DMS114 treated with DMSO at 0.1 percent for 48 hours (cell line): Measurements from ENCODE around the gene FAM162B.
A peak's percentile ranks its signal among the peaks of the same experiment; 100 is the strongest.
"Not testable (repeated sequence)": the region's sequence is repeated elsewhere in the genome, so short reads cannot be mapped to it uniquely, and the experiment has no call there.

Experiments
- DNase-seq: peaks from one replicate; lab custom pipeline; 2025; ENCODE audit not compliant: unreplicated experiment; lab: John Stamatoyannopoulos, UW

FAM162B gene

GRCh38 chr6:116764961-116765841 lies at the start of gene FAM162B:
Gene FAM162B, minus strand, starts transcription at chr6:116765719. Its CDS starts 143 bp downstream, at chr6:116765576.
- no peak for DNase-seq

DNA sequence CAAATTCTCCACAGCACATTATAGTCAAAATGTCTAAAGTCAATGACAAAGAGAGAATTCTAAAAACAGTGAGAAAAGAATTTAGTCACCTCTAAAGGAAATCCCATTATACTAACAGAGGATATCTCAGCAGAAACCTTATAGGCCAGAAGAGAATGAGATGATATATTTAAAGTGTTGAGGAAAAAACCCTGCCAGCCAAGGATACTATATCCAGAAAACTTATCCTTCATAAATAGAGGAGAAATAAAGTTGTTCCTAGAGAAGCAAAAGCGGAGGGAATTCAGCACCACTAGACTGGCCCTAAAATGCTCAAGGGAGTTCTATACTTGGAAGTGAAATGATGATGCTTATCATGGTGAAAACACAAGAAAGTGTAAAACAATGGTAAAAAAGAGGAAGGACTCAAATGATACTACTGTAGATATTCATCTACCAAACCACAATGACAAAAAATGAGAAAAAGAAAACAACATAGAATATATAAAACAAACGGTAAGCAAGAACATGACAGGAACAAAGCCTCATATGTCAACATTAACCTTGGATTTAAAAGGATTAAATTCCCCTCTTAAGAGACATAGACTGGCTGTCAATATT lies 46.6 kb upstream of the FAM162B start:
- no peak for DNase-seq

GRCh38 chr6:116801971-116802370 lies 36.5 kb upstream of the FAM162B start:
- no peak for DNase-seq

DNA sequence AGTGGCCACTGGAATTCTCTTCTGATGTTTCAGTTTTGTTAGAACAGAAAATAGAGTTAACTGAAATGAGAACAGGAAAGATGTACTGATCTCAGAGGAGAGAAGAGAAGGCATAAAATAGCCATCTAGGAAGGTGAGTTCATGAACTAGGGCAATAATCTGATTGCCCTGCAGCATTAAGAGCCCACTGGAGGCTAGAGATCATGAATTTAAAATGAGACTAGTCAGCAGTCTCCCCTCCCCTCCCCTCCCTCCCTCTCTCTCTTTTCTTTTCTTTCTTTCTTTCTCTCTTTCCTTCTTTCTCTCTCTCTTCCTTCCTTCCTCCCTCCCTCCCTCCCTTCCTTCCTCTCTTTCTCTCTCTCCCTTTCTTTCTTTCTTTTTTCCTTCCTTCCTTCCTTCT lies 34.4 kb upstream of the FAM162B start:
- DNase-seq: no peak

GRCh38 chr6:116797585-116797984 lies 32.1 kb upstream of the FAM162B start:
- no peak for DNase-seq

GRCh38 chr6:116793224-116793623 lies 27.7 kb upstream of the FAM162B start:
- no peak for DNase-seq

GRCh38 chr6:116783852-116784251 lies 18.3 kb upstream of the FAM162B start:
- no peak for DNase-seq

- peak; percentile 81 for DNase-seq
Measured at GRCh38 chr6:116779573-116780164, 14.2 kb upstream of the FAM162B start.

DNA sequence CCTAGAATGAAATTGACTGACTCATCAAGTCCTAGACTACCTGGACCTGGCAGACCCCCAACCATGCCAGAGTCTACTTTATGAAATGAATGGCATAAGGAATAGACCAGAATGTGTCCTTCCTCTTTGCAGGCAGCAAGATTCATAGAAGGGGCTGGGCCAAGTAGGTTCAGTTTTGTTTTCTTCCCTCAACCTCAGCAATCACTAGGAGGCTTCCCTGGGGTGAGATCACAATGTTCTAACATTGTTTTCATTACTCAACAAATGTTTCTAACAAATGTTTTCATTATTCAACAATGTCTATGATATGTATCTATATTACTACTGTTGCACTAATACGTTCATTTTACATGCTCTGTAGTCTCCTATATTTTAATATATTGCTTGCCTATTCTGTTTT lies 8.4 kb upstream of the FAM162B start:
- no peak for DNase-seq

DNA sequence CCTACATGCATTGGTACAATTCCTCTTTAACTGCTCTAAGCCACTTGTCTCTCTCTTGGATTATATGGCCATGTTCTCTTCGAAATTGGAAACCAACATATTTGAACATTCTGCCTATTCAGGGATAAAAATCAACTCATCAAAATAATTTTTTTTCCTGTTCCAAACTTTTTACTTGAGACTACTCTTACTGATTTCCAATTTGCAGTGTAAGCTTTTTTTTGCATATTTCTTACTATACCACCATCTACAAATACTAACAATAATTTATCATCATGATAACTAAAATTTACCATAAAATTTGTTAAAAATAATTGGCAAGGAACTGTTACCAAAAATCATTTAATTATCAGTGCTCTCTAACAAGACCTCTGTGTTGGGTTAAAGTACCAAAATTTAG lies 6.9 kb upstream of the FAM162B start:
- no peak for DNase-seq

- DNase-seq: no peak
Measured at GRCh38 chr6:116767715-116768114, 2.2 kb upstream of the FAM162B start.

DNA sequence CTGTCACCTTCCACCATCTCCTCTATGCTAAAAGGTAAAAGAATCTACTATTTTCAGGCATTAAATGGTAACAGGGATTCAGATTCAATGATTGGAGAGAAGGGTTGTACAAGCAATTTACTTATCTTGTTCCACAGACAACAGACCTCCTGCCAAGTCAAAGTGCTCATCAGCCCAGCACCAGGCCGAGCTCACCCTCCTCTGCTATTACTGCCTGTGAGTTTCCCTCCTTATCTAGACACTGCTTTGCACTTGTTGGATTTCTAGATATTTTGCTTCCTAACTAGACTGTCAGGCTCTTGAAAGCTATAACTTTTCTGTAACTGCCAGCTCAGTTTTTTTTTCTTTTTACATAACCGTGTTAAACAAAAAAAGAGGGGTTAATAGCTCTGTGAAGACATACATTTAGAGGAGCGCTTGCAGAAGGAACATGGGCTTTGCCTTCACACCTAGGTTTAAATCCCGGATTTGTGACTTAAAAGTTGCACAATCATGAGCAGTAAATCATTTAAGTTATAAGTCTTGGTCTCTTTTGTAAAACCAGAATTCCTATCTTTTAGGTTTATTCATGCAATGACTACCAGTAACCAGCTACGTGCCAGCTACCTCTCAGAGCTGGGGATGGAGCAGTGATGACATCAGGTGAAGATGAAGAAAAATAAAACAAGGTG lies 1.1 kb upstream of the FAM162B start:
- no peak for DNase-seq

- no peak for DNase-seq
Measured at GRCh38 chr6:116764629-116764960, 924 bp downstream of the FAM162B start.

GRCh38 chr6:116763906-116764628 lies 1.5 kb downstream of the FAM162B start:
- DNase-seq: no peak

DNA sequence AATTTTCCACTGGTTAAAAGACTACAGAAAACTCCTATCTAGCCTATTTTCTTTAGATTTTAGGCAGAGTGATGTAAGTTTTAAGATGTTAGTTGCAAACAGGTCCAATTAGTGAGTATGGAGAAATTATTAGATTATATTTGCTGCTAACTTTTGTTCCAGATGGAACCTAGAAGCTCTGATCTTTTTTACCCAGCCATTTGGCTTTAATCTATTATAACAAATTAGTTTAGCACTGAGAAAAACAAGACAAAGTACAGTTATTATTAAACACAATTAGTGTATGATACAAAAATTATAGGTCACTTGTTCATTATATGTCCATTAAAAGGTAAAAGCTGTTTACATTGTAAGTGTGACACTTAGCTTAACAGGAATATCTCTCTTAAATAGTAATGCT lies 2.5 kb downstream of the FAM162B start:
- DNase-seq: no peak

- no peak for DNase-seq
Measured at GRCh38 chr6:116762235-116762634, 3.3 kb downstream of the FAM162B start.

- DNase-seq: no peak
Measured at GRCh38 chr6:116761779-116762178, 3.7 kb downstream of the FAM162B start.

- no peak for DNase-seq
Measured at GRCh38 chr6:116745176-116745575, 20.3 kb downstream of the FAM162B start.

- DNase-seq: no peak
Measured at GRCh38 chr6:116741571-116741970, 23.9 kb downstream of the FAM162B start.

- not testable (repeated sequence) for DNase-seq
Measured at GRCh38 chr6:116740486-116740885, 25.0 kb downstream of the FAM162B start.

GRCh38 chr6:116737004-116737403 lies 28.5 kb downstream of the FAM162B start:
- DNase-seq: no peak
